HG02840 (cell line): Measurements from ENCODE around the gene PARS2.
A peak's percentile ranks its signal among the peaks of the same experiment; 100 is the strongest.

Experiments used
- ATAC-seq: cut with Tn5 transposase; IDR thresholded peaks from one replicate; pipeline ENCODE4 v1.9.1; 2021; ENCODE audit warnings: mild to moderate bottlenecking, moderate library complexity, moderate number of reproducible peaks; ENCODE audit not compliant: unreplicated experiment, low FRiP score

The PARS2 gene

GRCh38 chr1:54742282-54742681 is 22.0 kb downstream of the PARS2 start:
- ATAC-seq, result no peak

DNA sequence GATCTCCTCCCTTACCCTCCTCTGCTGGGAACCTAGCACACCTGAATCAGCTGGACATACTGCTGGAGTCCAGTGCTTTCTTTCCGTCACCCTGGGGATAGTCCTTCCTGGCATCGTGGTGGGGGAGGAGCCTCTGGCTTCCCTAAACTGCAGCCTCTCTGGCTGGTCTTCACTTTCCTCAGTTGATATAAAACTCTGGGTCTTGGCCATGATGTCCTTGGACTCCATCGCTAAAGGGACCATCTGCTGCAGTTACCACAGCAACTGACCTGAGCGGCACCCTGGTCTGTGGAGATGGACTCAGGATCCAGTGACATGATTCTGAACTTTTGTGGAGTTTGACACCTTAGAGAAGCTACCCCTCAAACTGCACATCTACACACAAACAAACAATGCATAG is 22.8 kb downstream of the PARS2 start:
- ATAC-seq, result no peak

DNA sequence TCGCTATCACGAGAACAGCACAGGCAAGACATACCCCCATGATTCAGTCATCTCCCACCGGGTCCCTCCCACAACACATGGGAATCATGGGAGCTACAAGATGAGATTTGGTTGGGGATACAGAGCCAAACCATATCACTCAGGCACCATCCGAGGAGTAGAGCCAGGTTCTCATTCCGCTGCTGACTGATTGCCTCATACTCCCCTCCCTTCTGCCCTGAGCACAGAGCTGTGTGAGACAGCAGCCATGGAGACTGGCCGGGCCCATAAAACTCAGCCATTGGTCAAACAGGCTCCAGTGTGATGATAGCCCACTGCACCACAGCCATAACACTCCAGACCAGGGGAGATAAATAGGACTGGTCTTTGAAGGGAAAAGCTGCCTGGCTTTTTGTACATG is 26.1 kb downstream of the PARS2 start:
- ATAC-seq, result no peak

DNA sequence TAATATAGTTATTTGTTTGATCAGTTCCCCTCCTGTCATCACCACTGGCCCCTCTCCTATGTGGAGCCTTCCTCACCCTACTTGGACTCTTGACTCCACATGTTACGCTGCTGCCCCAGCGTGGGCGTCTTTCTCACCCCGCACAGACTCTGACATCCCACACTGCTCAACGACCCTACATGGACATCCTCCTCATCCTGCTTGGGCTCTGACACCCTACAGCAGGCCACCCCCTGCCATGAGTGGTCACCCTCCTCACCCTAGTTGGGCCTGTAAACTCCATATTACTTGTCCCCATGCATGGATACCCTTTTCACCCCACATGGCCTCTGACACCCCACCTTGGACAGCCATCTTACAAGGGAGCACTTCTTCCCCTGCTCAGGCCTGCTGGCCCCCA is 27.6 kb downstream of the PARS2 start:
- no peak for ATAC-seq

DNA sequence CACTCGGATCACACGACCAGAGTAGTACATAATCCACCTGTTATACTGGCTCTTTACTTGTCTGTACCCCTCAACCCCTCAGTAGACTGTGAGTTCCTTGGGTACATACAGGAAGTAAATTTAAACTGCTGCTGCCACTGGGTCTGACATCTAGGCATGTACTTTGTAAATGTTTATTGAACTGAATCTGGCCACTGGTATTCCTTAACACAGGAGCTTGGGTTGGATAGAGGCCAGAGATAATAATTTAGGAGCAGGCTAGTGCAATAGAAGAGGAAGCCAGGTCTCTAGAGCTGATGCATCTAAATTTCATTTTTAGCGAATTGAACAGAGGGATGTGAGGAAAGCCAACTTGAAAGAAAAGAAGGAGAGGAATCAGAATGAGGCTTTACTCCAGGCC is 36.3 kb downstream of the PARS2 start:
- no peak for ATAC-seq

DNA sequence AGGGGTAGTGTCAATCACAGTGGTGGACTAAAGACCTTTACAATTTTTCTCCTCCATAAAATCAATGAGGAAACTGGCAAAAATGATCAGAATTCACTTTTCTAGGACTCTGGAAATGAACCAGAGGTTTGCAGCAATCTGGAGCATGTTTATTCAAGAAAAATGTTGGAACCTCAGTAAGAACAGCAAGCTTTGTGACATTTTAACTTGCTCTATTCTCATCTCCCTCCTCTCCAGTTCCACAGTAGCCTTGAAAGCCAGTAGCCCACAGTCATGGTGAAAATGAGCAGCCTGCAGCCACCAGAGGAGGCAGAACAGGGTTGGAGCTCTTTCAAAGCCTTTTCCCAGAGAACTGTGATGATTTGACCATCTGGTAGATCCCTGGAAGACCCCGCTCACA is 39.6 kb downstream of the PARS2 start:
- no peak for ATAC-seq

GRCh38 chr1:54723985-54724384 is 40.3 kb downstream of the PARS2 start:
- no peak for ATAC-seq

DNA sequence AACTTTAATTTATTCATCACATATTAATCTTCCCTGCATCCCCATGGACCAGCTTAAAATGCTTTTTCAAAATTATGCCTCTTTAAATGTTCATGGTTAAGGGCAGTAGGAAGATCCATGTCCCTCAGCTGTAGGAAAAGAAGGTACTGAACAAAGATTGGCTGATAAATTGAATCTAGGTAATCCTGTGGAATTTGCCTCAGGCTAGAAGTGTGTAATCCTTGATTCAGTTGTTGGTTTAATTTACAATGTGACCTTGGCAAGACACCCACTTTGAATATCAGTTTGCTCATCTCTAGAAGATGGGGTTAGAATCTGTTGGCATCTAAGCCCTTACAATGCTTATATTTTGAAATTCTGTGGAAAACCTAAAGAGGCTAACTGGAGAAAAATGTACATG is 42.6 kb downstream of the PARS2 start:
- no peak for ATAC-seq

DNA sequence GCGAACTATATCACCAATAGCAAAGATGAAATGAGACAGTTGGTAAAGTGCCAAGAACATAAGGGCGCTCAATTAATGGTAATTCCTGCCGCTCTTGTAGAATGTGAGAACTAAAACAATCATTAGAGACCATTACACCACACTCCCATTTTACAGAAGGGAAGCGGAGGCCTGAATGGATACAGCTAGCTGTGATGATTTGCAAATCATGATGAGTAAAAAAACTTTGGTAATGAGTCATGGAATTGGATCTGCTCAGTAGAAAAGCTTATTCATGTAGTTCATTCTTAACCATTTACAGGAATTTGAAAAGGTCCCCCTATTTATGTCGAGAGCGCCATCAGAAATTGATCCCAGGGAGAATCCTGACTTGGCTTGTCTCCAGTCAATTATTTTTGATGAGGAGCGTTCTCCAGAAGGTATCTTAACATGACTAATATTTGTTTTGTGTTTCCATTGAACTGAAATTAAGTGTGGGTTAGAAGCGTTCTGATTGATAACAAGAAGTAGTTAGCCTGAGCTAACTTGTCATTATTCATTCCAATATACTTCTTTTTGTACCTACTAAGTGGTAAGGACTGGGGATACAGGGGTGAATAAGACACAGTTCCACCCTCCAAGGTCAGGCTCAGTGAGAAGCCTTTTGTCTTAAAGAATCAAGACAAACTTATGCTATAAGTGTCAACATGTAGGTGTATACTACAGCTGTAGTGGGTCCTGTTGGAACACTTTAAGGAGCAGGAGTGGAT is 47.9 kb downstream of the PARS2 start:
- ATAC-seq, result no peak

- peak; percentile 90 for ATAC-seq
Observed at GRCh38 chr1:54715493-54716298, 48.6 kb downstream of the PARS2 start, which contains the start of gene TTC4. TTC4 (plus strand) TSS chr1:54715861; CDS start chr1:54715909, 48 bp downstream.

DNA sequence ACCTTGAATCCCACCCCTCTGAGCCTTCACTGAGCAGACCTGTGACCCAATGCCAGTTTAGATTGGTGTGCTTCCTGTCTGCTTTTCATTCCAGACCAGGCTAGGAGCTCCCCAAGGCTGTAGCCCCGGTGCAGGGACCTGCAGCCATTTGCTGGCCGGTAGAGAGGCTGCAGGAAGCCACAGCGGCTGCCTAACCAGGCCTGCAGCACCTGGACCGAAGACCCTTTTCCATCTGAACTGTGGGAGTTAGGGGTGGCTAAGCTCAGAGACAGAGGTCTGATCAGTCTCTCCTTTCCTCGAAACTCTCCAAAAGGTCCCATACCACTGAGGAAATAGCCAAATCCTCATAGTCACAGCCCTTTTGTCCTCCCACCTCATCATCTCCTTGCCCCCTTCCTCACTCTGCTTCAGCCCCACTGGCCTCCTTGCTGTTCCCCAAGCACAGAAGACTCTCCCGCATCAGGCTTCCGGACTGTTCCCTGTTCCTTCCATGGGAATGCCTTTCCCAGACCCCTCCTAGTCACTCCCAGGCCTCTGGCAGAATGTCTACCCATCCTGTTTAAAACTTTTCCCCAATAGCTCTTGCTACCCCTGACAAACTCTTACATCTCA is 49.3 kb downstream of the PARS2 start:
- ATAC-seq, result no peak

DNA sequence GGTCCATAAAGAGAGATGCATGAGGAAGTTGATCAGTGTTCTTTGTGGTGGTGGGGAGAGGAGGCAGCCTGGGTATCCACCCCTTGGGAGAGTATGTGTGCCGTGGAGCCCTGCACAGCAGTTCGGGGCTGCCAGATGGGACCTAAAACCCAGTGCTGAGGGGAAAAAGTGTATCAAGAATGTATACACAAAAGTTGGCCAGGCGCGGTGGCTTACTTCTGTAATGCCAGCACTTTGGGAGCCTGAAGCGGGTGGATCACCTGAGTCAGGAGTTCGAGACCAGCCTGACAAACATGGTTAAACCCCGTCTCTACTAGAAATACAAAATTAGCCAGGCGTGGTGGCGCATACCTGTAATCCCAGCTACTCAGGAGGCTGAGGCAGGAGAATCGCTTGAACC is 52.8 kb downstream of the PARS2 start:
- ATAC-seq, result no peak

GRCh38 chr1:54710841-54711240 is 53.5 kb downstream of the PARS2 start:
- ATAC-seq, result no peak

- no peak for ATAC-seq
Observed at GRCh38 chr1:54710434-54710833, 53.9 kb downstream of the PARS2 start.

- ATAC-seq, result no peak
Observed at GRCh38 chr1:54709547-54710292, 54.6 kb downstream of the PARS2 start.

- ATAC-seq, result no peak
Observed at GRCh38 chr1:54708385-54708784, 55.9 kb downstream of the PARS2 start.
